H1 (cell line): ENCODE data around the gene FAM3B. TPM values are rescaled to one million over a fixed set of nuclear protein-coding genes. Genes with fewer than 3 reads are reported as not detected.

ENCODE experiments used
- BACH1 ChIP-seq: IDR thresholded peaks from 2 replicates; pipeline ENCODE4 v1.6.1; 2012; ENCODE audit warnings: low read length, improper control_type of control experiment
- BCL11A ChIP-seq, 2 experiments: IDR thresholded peaks; one replicate each; pipeline ENCODE4 v1.6.1; 2011; ENCODE audit warnings: low read depth in 2 of 2, low read length in 2 of 2, mild to moderate bottlenecking in 2 of 2
- CHD2 ChIP-seq: IDR thresholded peaks from 2 replicates; pipeline ENCODE4 v1.6.1; 2012; ENCODE audit warnings: low read length, improper control_type of control experiment
- CHD7 ChIP-seq: fragments of 300-600 bp; sonication (generic); IDR thresholded peaks from 2 replicates; pipeline ENCODE4 v1.7.1; 2012; ENCODE audit warnings: low read length, moderate library complexity, mild to moderate bottlenecking, inconsistent platforms; ENCODE audit not compliant: insufficient replicate concordance
- EP300 ChIP-seq, 2 experiments: IDR thresholded peaks; 1 replicate in 1 of 2; 2 replicates in 1 of 2; pipeline ENCODE4 v1.6.1; 2011 to 2012; ENCODE audit warnings: low read depth in 2 of 2, low read length in 2 of 2, mild to moderate bottlenecking in 2 of 2, borderline replicate concordance in 1 of 2, inconsistent platforms in 1 of 2, moderate library complexity in 1 of 2
- EZH2 ChIP-seq: fragments of 200-600 bp; sonication (generic); IDR thresholded peaks from 2 replicates; pipeline ENCODE4 v1.7.1; 2012; ENCODE audit warnings: low read depth, mild to moderate bottlenecking, moderate library complexity, low read length, inconsistent platforms; ENCODE audit not compliant: severe bottlenecking
- POU5F1 ChIP-seq: IDR thresholded peaks from 2 replicates; pipeline ENCODE4 v1.6.1; 2011; ENCODE audit warnings: low read depth, mild to moderate bottlenecking, low read length, moderate library complexity
- RXRA ChIP-seq: IDR thresholded peaks from 2 replicates; pipeline ENCODE4 v1.6.1; 2011; ENCODE audit warnings: low read depth, mild to moderate bottlenecking, low read length, moderate library complexity; ENCODE audit not compliant: insufficient read depth
- polyA plus RNA-seq, 7 experiments: library from polyadenylated mRNA; depleted of rRNA in 3 of 7; stranded (reverse) in 5 of 7; unstranded in 2 of 7; fragments of >200 nt in 5 of 7; fragments of 200-250 nt in 2 of 7; gene quantifications; 1 replicate in 5 of 7; 2 replicates in 1 of 7; 4 replicates in 1 of 7; pipeline versions ENCODE4 v1.2.1 to v1.2.3, GENCODE V29; 2011 to 2013; ENCODE audit warnings: missing spikeins in 2 of 7, mixed read lengths in 2 of 7
- total RNA-seq: library from RNA; stranded (reverse); fragmentation: NEBNext Ultra II Directional; extraction: Animal tissue kit (Norgen Biotek cat#: 25700); gene quantifications from 2 replicates; pipeline ENCODE4 v1.2.1, GENCODE V29; 2021

Gene FAM3B
- total and polyA plus RNA-seq, 2 of the 8 experiments (the other 6 are each of a cell fraction or from before 2014, with no cell fraction given) = 2.0 TPM

GRCh38 chr21:41325138-41325912 lies 8.7 kb downstream of the FAM3B start (continued):
- TF ChIP-seq RXRA (no peak), POU5F1 (no peak), EZH2 (no peak), BACH1 (no peak), BCL11A (IDR thresholded peaks at IDR 0.05; ENCODE audit: low read depth in 2 of 2, low read length in 2 of 2) (no peak), CHD2 (no peak), CHD7 (no peak), EP300 (IDR thresholded peaks at IDR 0.05; ENCODE audit: borderline replicate concordance in 1 of 2, low read depth in 2 of 2, low read length in 2 of 2) (no peak)
- TF ChIP-seq, all 59 proteins: peak for 0
